Epithelial cell of esophagus (primary cell): ENCODE measurements around the gene KDSR.

ENCODE experiments used
- DNase-seq: peaks from one replicate; pipeline ENCODE4 v3.0.0; 2010; ENCODE audit warnings: low read depth
- H3K4me3 ChIP-seq: 2 replicates; pipeline ENCODE4 v1.5.1; 2011; ENCODE audit warnings: mild to moderate bottlenecking, low read length, control low read depth
- CTCF ChIP-seq: IDR thresholded peaks from 2 replicates; pipeline ENCODE4 v1.5.1; 2011; ENCODE audit warnings: low read depth, mild to moderate bottlenecking, low read length, control low read depth, inconsistent platforms; ENCODE audit not compliant: insufficient read depth; ENCODE audit errors: missing control alignments

Gene KDSR

GRCh38 chr18:63290821-63291200 is 76.2 kb downstream of the KDSR start:
- no peak for TF ChIP-seq CTCF
- DNase-seq = no peak
- H3K4me3 ChIP-seq = no peak overlapping the region

GRCh38 chr18:63290166-63290820 is 76.7 kb downstream of the KDSR start:
- no peak overlapping the region for H3K4me3 ChIP-seq
- TF ChIP-seq CTCF = no peak
- no peak for DNase-seq

GRCh38 chr18:63288311-63288710 is 78.7 kb downstream of the KDSR start:
- no peak for TF ChIP-seq CTCF
- H3K4me3 ChIP-seq = no peak overlapping the region
- DNase-seq = no peak

GRCh38 chr18:63287691-63288220 is 79.2 kb downstream of the KDSR start:
- DNase-seq = no peak
- no peak for TF ChIP-seq CTCF
- H3K4me3 ChIP-seq = no peak overlapping the region

- no peak for DNase-seq
- H3K4me3 ChIP-seq = no peak overlapping the region
- no peak for TF ChIP-seq CTCF
These were observed 80.1 kb downstream of the KDSR start for GRCh38 chr18:63286926-63287325.

GRCh38 chr18:63284827-63285733 is 81.9 kb downstream of the KDSR start:
- H3K4me3 ChIP-seq = no peak overlapping the region
- DNase-seq = no peak
- no peak for TF ChIP-seq CTCF
